Measurements from ENCODE around the gene STXBP4. TPM values are rescaled to one million over a fixed set of nuclear protein-coding genes. Genes with fewer than 3 reads are reported as not detected.

Gene STXBP4
- total and polyA plus RNA-seq, 2 experiments from 2014 or later: 14.9 to 26.4 TPM

- Histone ChIP-seq H3K27me3 (no peaks in the 10 kb centered on the region), H3K4me3 (no peak overlapping the region), H3K36me3 (no peaks in the 10 kb centered on the region), H3K9me3 (ENCODE audit: low read depth) (no peaks in the 10 kb centered on the region), H3K27ac (no peak overlapping the region), H3K4me1 (ENCODE audit: low read depth) (no peaks in the 10 kb centered on the region)
- TF ChIP-seq CTCF (IDR thresholded peaks at IDR 0.05; ENCODE audit: low read depth, low read length): no peak
- DNase-seq (ENCODE audit: low read depth in 1 of 2, low spot score in 1 of 2): no peak
Measured at GRCh38 chr17:55201308-55201932, 232.9 kb downstream of the STXBP4 start.

GRCh38 chr17:55202896-55203295 lies 234.3 kb downstream of the STXBP4 start:
- Histone ChIP-seq H3K4me1 (ENCODE audit: low read depth) (no peaks in the 10 kb centered on the region), H3K4me3 (no peak overlapping the region), H3K36me3 (no peaks in the 10 kb centered on the region), H3K27me3 (no peaks in the 10 kb centered on the region), H3K9me3 (ENCODE audit: low read depth) (no peaks in the 10 kb centered on the region), H3K27ac (no peak overlapping the region)
- no peak for DNase-seq (ENCODE audit: low read depth in 1 of 2, low spot score in 1 of 2)
- TF ChIP-seq CTCF (IDR thresholded peaks at IDR 0.05; ENCODE audit: low read depth, low read length): no peak

GRCh38 chr17:55208078-55208812 lies 239.7 kb downstream of the STXBP4 start:
- Histone ChIP-seq H3K4me1 (ENCODE audit: low read depth) (no peaks in the 10 kb centered on the region), H3K27me3 (no peaks in the 10 kb centered on the region), H3K27ac (no peak overlapping the region), H3K36me3 (no peaks in the 10 kb centered on the region), H3K4me3 (no peak overlapping the region), H3K9me3 (ENCODE audit: low read depth) (no peaks in the 10 kb centered on the region)
- no peak for DNase-seq (ENCODE audit: low read depth in 1 of 2, low spot score in 1 of 2)
- TF ChIP-seq CTCF (IDR thresholded peaks at IDR 0.05; ENCODE audit: low read depth, low read length): no peak

GRCh38 chr17:55210292-55210691 lies 241.7 kb downstream of the STXBP4 start:
- no peaks in the 10 kb centered on the region for H3K9me3 ChIP-seq (ENCODE audit: low read depth)
- no peaks in the 10 kb centered on the region for H3K27me3 ChIP-seq
- H3K4me1 ChIP-seq (ENCODE audit: low read depth): no peaks in the 10 kb centered on the region
- no peak overlapping the region for H3K4me3 ChIP-seq
- no peak overlapping the region for H3K27ac ChIP-seq
- no peak for TF ChIP-seq CTCF (IDR thresholded peaks at IDR 0.05; ENCODE audit: low read depth, low read length)
- H3K36me3 ChIP-seq: no peaks in the 10 kb centered on the region
- no peak for DNase-seq (ENCODE audit: low read depth in 1 of 2, low spot score in 1 of 2)

- H3K27me3 ChIP-seq: no peaks in the 10 kb centered on the region
- H3K9me3 ChIP-seq (ENCODE audit: low read depth): no peaks in the 10 kb centered on the region
- H3K4me1 ChIP-seq (ENCODE audit: low read depth): no peaks in the 10 kb centered on the region
- DNase-seq (ENCODE audit: low read depth in 1 of 2, low spot score in 1 of 2): no peak
- H3K4me3 ChIP-seq: no peak overlapping the region
- H3K36me3 ChIP-seq: no peaks in the 10 kb centered on the region
- no peak for TF ChIP-seq CTCF (IDR thresholded peaks at IDR 0.05; ENCODE audit: low read depth, low read length)
- no peak overlapping the region for H3K27ac ChIP-seq
Measured at GRCh38 chr17:55212880-55213279, 244.3 kb downstream of the STXBP4 start.

Measured in cardiac muscle cell (in vitro differentiated cells and primary cell).